BJ (cell line): Measurements from ENCODE around the gene SLAMF7. TPM values are rescaled to one million over a fixed set of nuclear protein-coding genes. Genes with fewer than 3 reads are reported as not detected.

Source experiments
- CTCF ChIA-PET: fragments of 350-600 bp; formaldehyde crosslinking; extraction: SDS; loops from one replicate; lab custom pipeline; 2021; ENCODE audit warnings: antibody characterized with exemption, inconsistent platforms; lab: Yijun Ruan, JAX
- POLR2A ChIA-PET: fragments of 300-600 bp; sonication (Branson Sonifier 250); formaldehyde crosslinking; extraction: SDS; loops from one replicate; lab custom pipeline; 2021; ENCODE audit warnings: antibody characterized with exemption; lab: Charles Lee
- DNase-seq: peaks from one replicate; pipeline ENCODE4 v3.0.0-alpha.2; 2011; ENCODE audit warnings: low read depth
- H3K27me3 ChIP-seq: 2 replicates; pipeline ENCODE4 v1.6.0; 2011; ENCODE audit warnings: low read length; ENCODE audit not compliant: control insufficient read depth, insufficient read depth
- H3K36me3 ChIP-seq: 2 replicates; pipeline ENCODE4 v1.5.1; 2011; ENCODE audit warnings: low read length; ENCODE audit not compliant: control insufficient read depth, insufficient read depth
- H3K4me3 ChIP-seq: 2 replicates; pipeline ENCODE4 v1.5.1; 2011; ENCODE audit warnings: low read depth, mild to moderate bottlenecking, control low read depth, low read length
- CTCF ChIP-seq: IDR thresholded peaks from 2 replicates; pipeline ENCODE4 v1.5.1; 2011; ENCODE audit warnings: low read depth, mild to moderate bottlenecking, control low read depth, inconsistent platforms, low read length, moderate library complexity; ENCODE audit not compliant: insufficient read depth
- polyA plus RNA-seq: library from polyadenylated mRNA; depleted of rRNA; stranded (reverse); fragments of >200 nt; gene quantifications from 2 replicates; pipeline ENCODE4 v1.2.3, GENCODE V29; 2011

Gene SLAMF7
- polyA plus RNA-seq, 1 experiment = not detected

GRCh38 chr1:160789051-160789701 is 50.1 kb downstream of the SLAMF7 start:
- no peak for TF ChIP-seq CTCF
- CTCF ChIA-PET = no interaction called here
- no peak for DNase-seq
- POLR2A ChIA-PET = no interaction called here
- Histone ChIP-seq H3K27me3 (no peaks in the 10 kb centered on the region), H3K36me3 (no peaks in the 10 kb centered on the region), H3K4me3 (no peak overlapping the region)

- DNase-seq = no peak
- POLR2A ChIA-PET = no interaction called here
- CTCF ChIA-PET = interaction anchor here (0.6 kb wide), 1 partner anchor 14 kb away, joined by 3 read pairs; no protein-coding TSS in a partner anchor
- no peak for TF ChIP-seq CTCF
- Histone ChIP-seq H3K36me3 (no peaks in the 10 kb centered on the region), H3K4me3 (no peak overlapping the region), H3K27me3 (no peaks in the 10 kb centered on the region)
Observed at GRCh38 chr1:160789702-160790611, 50.9 kb downstream of the SLAMF7 start.

GRCh38 chr1:160794376-160794775 is 55.3 kb downstream of the SLAMF7 start:
- POLR2A ChIA-PET = no interaction called here
- TF ChIP-seq CTCF = no peak
- H3K4me3 ChIP-seq = no peak overlapping the region
- no peaks in the 10 kb centered on the region for H3K27me3 ChIP-seq
- H3K36me3 ChIP-seq = no peaks in the 10 kb centered on the region
- no peak for DNase-seq
- CTCF ChIA-PET = interaction anchor here (1.4 kb wide), 1 partner anchor 16 kb away, joined by 4 read pairs; no protein-coding TSS in a partner anchor

- ChIA-PET POLR2A (no interaction called here), CTCF (no interaction called here)
Observed at GRCh38 chr1:160795951-160796383, 56.9 kb downstream of the SLAMF7 start, which contains the start of gene LY9. Gene LY9 (plus strand): TSS chr1:160796174. CDS start chr1:160796188, 14 bp downstream.

More at GRCh38 chr1:160795951-160796383, 56.9 kb downstream of the SLAMF7 start, which contains the start of gene LY9:
- Histone ChIP-seq H3K27me3 (no peaks in the 10 kb centered on the region), H3K4me3 (no peak within 1 kb of the TSS), H3K36me3 (no peaks in the 10 kb centered on the region)
- no peak for TF ChIP-seq CTCF
- no peak for DNase-seq
